ENCODE data around the gene ZNF621.

Gene ZNF621

DNA sequence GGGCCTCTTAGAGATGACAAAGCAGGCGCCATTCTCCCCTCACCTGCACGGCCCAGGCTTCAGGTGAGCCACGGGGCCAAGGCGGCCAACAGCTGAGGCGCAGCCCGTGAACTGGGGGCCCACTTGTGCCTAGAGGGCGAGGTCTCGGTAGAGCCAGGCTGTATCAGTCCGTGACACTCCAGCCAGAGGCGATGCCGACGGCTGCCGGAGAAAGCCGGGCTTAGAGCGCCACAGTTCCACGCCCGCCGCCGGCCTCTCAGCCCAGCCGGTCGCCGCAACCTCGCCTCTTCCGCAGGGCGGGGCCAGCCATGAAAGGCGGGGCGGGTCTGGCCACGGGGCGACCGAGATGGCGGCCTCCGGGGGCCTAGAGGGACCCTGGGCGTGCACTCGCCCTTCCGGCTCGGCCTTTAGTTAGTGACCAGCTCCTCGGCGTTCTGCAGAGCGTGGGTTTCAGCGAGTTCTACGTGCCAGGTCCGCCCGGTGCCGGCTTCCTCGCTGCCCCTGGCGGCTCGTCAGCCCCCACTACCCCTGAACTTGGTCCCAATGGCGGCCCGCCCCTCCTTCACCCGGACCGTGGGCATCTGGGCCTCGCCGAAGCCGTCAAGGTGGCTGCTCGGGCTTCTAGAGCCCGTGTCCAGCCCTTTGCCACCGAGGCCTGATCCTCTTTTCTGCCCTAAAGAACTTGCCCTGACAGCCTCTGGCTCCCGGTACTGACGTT is at the start of gene ZNF621:
ZNF621 (plus strand) TSS at position 393 of the 718 bp plus-strand sequence. CDS start 881 bp downstream, outside the sequence.
- DNase-seq (ENCODE audit: extremely low read depth, low read depth), result peak; percentile 68
- TF ChIP-seq, protein P1, sequence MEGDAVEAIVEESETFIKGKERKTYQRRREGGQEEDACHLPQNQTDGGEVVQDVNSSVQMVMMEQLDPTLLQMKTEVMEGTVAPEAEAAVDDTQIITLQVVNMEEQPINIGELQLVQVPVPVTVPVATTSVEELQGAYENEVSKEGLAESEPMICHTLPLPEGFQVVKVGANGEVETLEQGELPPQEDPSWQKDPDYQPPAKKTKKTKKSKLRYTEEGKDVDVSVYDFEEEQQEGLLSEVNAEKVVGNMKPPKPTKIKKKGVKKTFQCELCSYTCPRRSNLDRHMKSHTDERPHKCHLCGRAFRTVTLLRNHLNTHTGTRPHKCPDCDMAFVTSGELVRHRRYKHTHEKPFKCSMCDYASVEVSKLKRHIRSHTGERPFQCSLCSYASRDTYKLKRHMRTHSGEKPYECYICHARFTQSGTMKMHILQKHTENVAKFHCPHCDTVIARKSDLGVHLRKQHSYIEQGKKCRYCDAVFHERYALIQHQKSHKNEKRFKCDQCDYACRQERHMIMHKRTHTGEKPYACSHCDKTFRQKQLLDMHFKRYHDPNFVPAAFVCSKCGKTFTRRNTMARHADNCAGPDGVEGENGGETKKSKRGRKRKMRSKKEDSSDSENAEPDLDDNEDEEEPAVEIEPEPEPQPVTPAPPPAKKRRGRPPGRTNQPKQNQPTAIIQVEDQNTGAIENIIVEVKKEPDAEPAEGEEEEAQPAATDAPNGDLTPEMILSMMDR (IDR thresholded peaks at IDR 0.05; ENCODE audit: low read depth, low read length), result no peak

DNA sequence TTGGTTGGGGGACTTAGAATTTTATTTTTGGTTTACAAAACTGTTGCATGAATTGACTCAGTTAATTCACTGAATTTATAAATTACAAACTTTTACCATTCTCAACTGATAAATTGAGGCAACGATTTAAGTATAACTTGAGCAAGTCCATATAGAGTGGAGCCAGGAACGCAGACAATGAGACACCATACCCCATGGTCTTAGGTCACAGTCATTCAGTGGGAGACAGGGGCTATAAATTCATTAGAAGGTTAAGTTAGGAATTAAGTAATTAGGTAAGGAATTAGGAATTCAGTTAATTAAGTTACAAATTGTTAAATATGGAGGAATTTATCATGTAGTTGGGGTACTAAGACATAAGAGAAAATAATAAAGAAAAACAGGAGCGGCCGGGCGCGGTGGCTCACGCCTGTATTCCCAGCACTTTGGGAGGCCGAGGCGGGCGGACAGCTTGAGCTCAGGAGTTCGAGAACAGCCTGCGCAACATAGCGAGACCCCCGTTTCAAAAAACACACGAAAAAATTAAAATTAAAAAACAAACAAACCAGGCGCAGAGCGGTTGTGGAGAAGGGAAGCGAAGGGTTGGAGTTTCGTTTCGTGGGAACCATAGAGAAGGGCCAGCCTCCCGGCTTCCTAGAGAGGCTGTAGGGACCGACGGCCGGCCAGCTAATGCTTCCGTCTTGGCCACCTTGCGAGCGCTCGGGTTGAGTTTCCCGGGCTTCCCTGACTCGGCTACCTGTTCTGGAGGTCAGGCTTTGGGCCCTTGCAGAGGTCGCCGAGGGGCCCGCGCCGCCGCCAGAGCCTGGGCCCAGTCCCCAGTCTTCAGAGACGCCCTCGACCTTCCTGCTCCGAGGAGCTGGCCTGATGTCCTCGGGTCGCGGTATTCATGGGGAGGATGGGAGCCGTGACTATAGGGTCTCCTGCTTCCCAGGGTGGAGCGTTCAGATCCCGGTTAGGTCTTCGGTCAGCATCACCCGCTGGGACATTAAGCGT is 48.0 kb upstream of the ZNF621 start, which contains the start of gene ZNF619:
ZNF619 (plus strand) TSS at position 645 of the 993 bp plus-strand sequence. CDS start 858 bp downstream, outside the sequence.
- peak; percentile 44 for DNase-seq (ENCODE audit: extremely low read depth, low read depth)
- TF ChIP-seq, protein P1 (IDR thresholded peaks at IDR 0.05; ENCODE audit: low read depth, low read length), result no peak

DNA sequence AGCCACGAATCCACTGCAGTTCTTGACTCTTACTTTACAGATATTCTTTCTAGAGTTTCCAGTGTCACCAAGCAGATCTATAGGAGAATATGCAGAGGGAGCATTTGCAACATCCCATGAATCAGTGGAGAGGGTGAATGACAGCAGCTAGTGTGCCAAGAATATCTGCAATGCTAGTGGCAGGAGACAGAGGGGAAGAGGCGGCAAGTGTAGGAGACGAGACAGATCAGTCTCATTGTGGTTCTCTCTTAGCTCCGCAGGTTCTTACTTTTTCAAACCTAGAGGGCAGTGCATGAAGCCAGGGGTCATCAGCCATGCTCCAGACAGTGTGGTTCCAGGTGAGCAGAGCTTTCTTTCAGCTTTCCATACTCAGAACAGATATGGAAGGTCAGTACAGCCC is 47.1 kb upstream of the ZNF621 start:
- DNase-seq (ENCODE audit: extremely low read depth, low read depth), result no peak
- TF ChIP-seq, protein P1 (IDR thresholded peaks at IDR 0.05; ENCODE audit: low read depth, low read length), result no peak

GRCh38 chr3:40487172-40487571 is 37.6 kb upstream of the ZNF621 start:
- TF ChIP-seq, protein P1 (IDR thresholded peaks at IDR 0.05; ENCODE audit: low read depth, low read length), result no peak
- no peak for DNase-seq (ENCODE audit: extremely low read depth, low read depth)

DNA sequence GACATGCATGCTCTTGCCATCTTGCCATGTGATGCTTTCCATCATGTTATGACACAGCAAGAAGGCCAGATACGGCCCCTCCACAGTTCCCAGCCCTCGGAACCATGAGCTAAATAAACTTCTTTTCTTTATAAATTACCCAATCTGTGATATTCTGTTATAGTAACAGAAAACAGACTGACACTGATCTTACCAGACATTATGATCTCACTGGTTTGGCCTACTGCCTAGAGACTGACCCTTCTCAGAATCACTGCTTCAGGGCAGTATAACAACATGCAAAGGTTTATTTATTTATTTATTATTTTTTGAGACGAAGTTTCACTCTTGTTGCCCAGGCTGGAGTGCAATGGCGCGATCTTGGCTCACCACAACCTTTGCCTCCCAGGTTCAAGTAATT is 33.8 kb upstream of the ZNF621 start:
- DNase-seq (ENCODE audit: extremely low read depth, low read depth), result no peak
- TF ChIP-seq, protein P1 (IDR thresholded peaks at IDR 0.05; ENCODE audit: low read depth, low read length), result no peak

DNA sequence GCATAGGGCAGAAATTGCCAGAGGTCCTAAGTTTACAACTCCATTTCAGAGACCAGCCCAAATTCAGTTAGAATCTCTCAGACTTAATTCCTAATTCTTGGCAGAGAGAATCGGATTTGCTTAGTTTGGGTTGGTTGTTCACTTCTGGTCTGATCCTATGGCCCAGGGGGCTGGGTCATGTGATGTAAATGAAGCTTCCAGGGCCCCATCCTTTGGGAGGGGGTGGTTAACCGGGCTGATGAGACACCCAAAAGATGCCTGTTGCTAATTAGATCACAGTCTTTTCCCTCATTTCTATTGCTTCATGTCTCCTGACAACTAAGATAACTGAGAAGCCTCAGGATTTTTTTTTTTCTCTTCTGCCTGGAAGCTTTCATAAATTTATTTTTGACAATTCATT is 30.1 kb upstream of the ZNF621 start:
- TF ChIP-seq, protein P1 (IDR thresholded peaks at IDR 0.05; ENCODE audit: low read depth, low read length), result no peak
- DNase-seq (ENCODE audit: extremely low read depth, low read depth), result no peak
